ENCODE data around the gene KLRD1.
"Not testable (repeated sequence)": the region's sequence is repeated elsewhere in the genome, so short reads cannot be mapped to it uniquely, and the experiment has no call there.

Gene KLRD1

GRCh38 chr12:10331642-10332239 lies 24.1 kb downstream of the KLRD1 start:
- H3K27ac ChIP-seq, result no peak overlapping the region
- DNase-seq (ENCODE audit: low read depth, low spot score), result peak; percentile 6

- not testable (repeated sequence) for H3K27ac ChIP-seq
Observed at GRCh38 chr12:10336196-10336595, 28.5 kb downstream of the KLRD1 start.

GRCh38 chr12:10338470-10338869 lies 30.8 kb downstream of the KLRD1 start:
- DNase-seq (ENCODE audit: low read depth, low spot score); H3K27ac ChIP-seq: not testable (repeated sequence)

More at GRCh38 chr12:10336196-10336595, 28.5 kb downstream of the KLRD1 start:
- DNase-seq (ENCODE audit: low read depth, low spot score), result not testable (repeated sequence)

GRCh38 chr12:10339053-10339840 lies 31.6 kb downstream of the KLRD1 start:
- H3K27ac ChIP-seq, result peak overlapping the region; percentile 46
- DNase-seq (ENCODE audit: low read depth, low spot score), result no peak

- not testable (repeated sequence) for DNase-seq (ENCODE audit: low read depth, low spot score); H3K27ac ChIP-seq
Observed at GRCh38 chr12:10340946-10341345, 33.3 kb downstream of the KLRD1 start.

- H3K27ac ChIP-seq, result no peak overlapping the region
- DNase-seq (ENCODE audit: low read depth, low spot score), result no peak
Observed at GRCh38 chr12:10341892-10342509, 34.3 kb downstream of the KLRD1 start.

GRCh38 chr12:10351457-10351856 lies 43.8 kb downstream of the KLRD1 start:
- H3K27ac ChIP-seq; DNase-seq (ENCODE audit: low read depth, low spot score): not testable (repeated sequence)

- DNase-seq (ENCODE audit: low read depth, low spot score), result no peak
- H3K27ac ChIP-seq, result no peak overlapping the region
Observed at GRCh38 chr12:10354071-10354470, 46.4 kb downstream of the KLRD1 start.

GRCh38 chr12:10354502-10354901 lies 46.8 kb downstream of the KLRD1 start:
- DNase-seq (ENCODE audit: low read depth, low spot score), result no peak
- H3K27ac ChIP-seq, result no peak overlapping the region

GRCh38 chr12:10358131-10358530 lies 50.5 kb downstream of the KLRD1 start:
- no peak overlapping the region for H3K27ac ChIP-seq
- no peak for DNase-seq (ENCODE audit: low read depth, low spot score)

GRCh38 chr12:10358969-10359368 lies 51.3 kb downstream of the KLRD1 start:
- no peak for DNase-seq (ENCODE audit: low read depth, low spot score)
- H3K27ac ChIP-seq, result no peak overlapping the region

- peak; percentile 96 for DNase-seq (ENCODE audit: low read depth, low spot score)
- H3K27ac ChIP-seq, result peak overlapping the region; percentile 95
Observed at GRCh38 chr12:10361084-10361483, 53.4 kb downstream of the KLRD1 start.

GRCh38 chr12:10361622-10362021 lies 54.0 kb downstream of the KLRD1 start:
- DNase-seq (ENCODE audit: low read depth, low spot score), result no peak
- H3K27ac ChIP-seq, result peak overlapping the region; percentile 95

GRCh38 chr12:10362325-10362724 lies 54.7 kb downstream of the KLRD1 start:
- no peak for DNase-seq (ENCODE audit: low read depth, low spot score)
- H3K27ac ChIP-seq, result peak overlapping the region; percentile 95

- peak overlapping the region; percentile 95 for H3K27ac ChIP-seq
Observed at GRCh38 chr12:10362828-10363657, 55.4 kb downstream of the KLRD1 start.

GRCh38 chr12:10363658-10363913 lies 55.9 kb downstream of the KLRD1 start:
- DNase-seq (ENCODE audit: low read depth, low spot score), result no peak
- peak overlapping the region; percentile 95 for H3K27ac ChIP-seq

More at GRCh38 chr12:10362828-10363657, 55.4 kb downstream of the KLRD1 start:
- no peak for DNase-seq (ENCODE audit: low read depth, low spot score)

GRCh38 chr12:10363914-10364814 lies 56.5 kb downstream of the KLRD1 start:
- no peak for DNase-seq (ENCODE audit: low read depth, low spot score)
- H3K27ac ChIP-seq, result peak overlapping the region; percentile 95

- H3K27ac ChIP-seq, result peak overlapping the region; percentile 95
- DNase-seq (ENCODE audit: low read depth, low spot score), result no peak
Observed at GRCh38 chr12:10364815-10365622, 57.3 kb downstream of the KLRD1 start.

All from epithelial cell of prostate (primary cell).